K562 (cell line): Measurements from ENCODE around the gene NOP14. TPM values are rescaled to one million over a fixed set of nuclear protein-coding genes. Genes with fewer than 3 reads are reported as not detected.

Experiments used
- FOXK2 ChIP-seq, 2 experiments: fragments of 450-650 bp; IDR thresholded peaks in 1 of 2; conservative IDR thresholded peaks in 1 of 2; 2 replicates each; pipeline ENCODE4 v1.6.1; 2016; ENCODE audit warnings: low read depth in 2 of 2, mild to moderate bottlenecking in 1 of 2
- GABPA ChIP-seq: fragments of 200-800 bp; sonication (Bioruptor generic); conservative IDR thresholded peaks from 2 replicates; pipeline ENCODE4 v1.6.1; 2016; ENCODE audit warnings: low read depth, missing genetic modification characterization, missing compliant biosample characterization
- GABPB1 ChIP-seq: sonication (generic); formaldehyde crosslinking; IDR thresholded peaks from 2 replicates; pipeline ENCODE4 v1.8.0; 2022; ENCODE audit warnings: mild to moderate bottlenecking, missing genetic modification reagents
- GABPB2 ChIP-seq: fragments of 250-450 bp; sonication (Bioruptor Pico); conservative IDR thresholded peaks from 2 replicates; pipeline ENCODE4 v1.5.1; 2021; ENCODE audit warnings: mild to moderate bottlenecking
- HEY1 ChIP-seq: fragments of 250-450 bp; sonication (Bioruptor Pico); IDR thresholded peaks from 2 replicates; pipeline ENCODE4 v1.5.0; 2020; ENCODE audit warnings: mild to moderate bottlenecking, moderate library complexity, borderline replicate concordance
- HOXB6 ChIP-seq: fragments of 250-450 bp; sonication (Bioruptor Pico); IDR thresholded peaks from 2 replicates; pipeline ENCODE4 v1.5.1; 2022; ENCODE audit warnings: mild to moderate bottlenecking, borderline replicate concordance
- KLF10 ChIP-seq: fragments of 250-450 bp; sonication (Bioruptor Pico); IDR thresholded peaks from 2 replicates; pipeline ENCODE4 v1.6.1; 2021; ENCODE audit warnings: matching md5 sums
- MAFG ChIP-seq: fragments of 450-650 bp; conservative IDR thresholded peaks from 2 replicates; pipeline ENCODE4 v1.6.1; 2016; ENCODE audit warnings: missing genetic modification characterization, missing compliant biosample characterization
- MED1 ChIP-seq: sonication (generic); formaldehyde crosslinking; IDR thresholded peaks from 2 replicates; pipeline ENCODE4 v1.8.1; 2023; ENCODE audit warnings: missing genetic modification reagents, borderline replicate concordance
- NFATC3 ChIP-seq: fragments of 450-650 bp; IDR thresholded peaks from 2 replicates; pipeline ENCODE4 v1.6.1; 2017; ENCODE audit warnings: mild to moderate bottlenecking
- RBM25 ChIP-seq: fragments of 200-400 bp; formaldehyde crosslinking; IDR thresholded peaks from 2 replicates; pipeline ENCODE4 v1.6.1; 2018; ENCODE audit warnings: low read length, low read depth, moderate library complexity; ENCODE audit not compliant: severe bottlenecking
- SMAD4 ChIP-seq: fragments of 250-450 bp; sonication (Bioruptor Pico); conservative IDR thresholded peaks from 2 replicates; pipeline ENCODE4 v1.8.0; 2021; ENCODE audit warnings: inconsistent platforms, mild to moderate bottlenecking, moderate library complexity
- TCF3 ChIP-seq: sonication (generic); formaldehyde crosslinking; IDR thresholded peaks from 2 replicates; pipeline ENCODE4 v1.4.0; 2020; ENCODE audit warnings: mild to moderate bottlenecking, missing genetic modification reagents
- TGIF2 ChIP-seq: sonication (generic); formaldehyde crosslinking; IDR thresholded peaks from 2 replicates; pipeline ENCODE4 v1.8.1; 2022; ENCODE audit warnings: mild to moderate bottlenecking, missing genetic modification reagents, moderate library complexity
- THRAP3 ChIP-seq: fragments of 450-650 bp; IDR thresholded peaks from 2 replicates; pipeline ENCODE4 v1.6.1; 2016; ENCODE audit warnings: mild to moderate bottlenecking, inconsistent platforms, borderline replicate concordance
- TRIM28 ChIP-seq: fragments of 450-650 bp; IDR thresholded peaks from 2 replicates; pipeline ENCODE4 v1.6.1; 2017
- TSC22D4 ChIP-seq: fragments of 450-650 bp; IDR thresholded peaks from 2 replicates; pipeline ENCODE4 v1.6.1; 2016; ENCODE audit warnings: missing genetic modification characterization, missing biosample characterization, control low read depth
- XRCC3 ChIP-seq: fragments of 450-650 bp; IDR thresholded peaks from 2 replicates; pipeline ENCODE4 v1.6.1; 2017; ENCODE audit warnings: mild to moderate bottlenecking, moderate library complexity
- ZNF586 ChIP-seq: fragments of 450-650 bp; formaldehyde crosslinking; conservative IDR thresholded peaks from 2 replicates; pipeline ENCODE4 v1.4.0; 2020; ENCODE audit warnings: mild to moderate bottlenecking, moderate library complexity
- polyA plus RNA-seq, 8 experiments: library from polyadenylated mRNA; depleted of rRNA in 4 of 8; stranded (reverse) in 5 of 8; unstranded in 3 of 8; fragments of >200 nt; fragmentation: Nextera tagmentation in 2 of 8; fragmentation: Illumina TruSeq in 1 of 8; extraction: Ambion mirVana in 2 of 8; extraction: Trizol in 1 of 8; gene quantifications; 2 replicates each; pipeline versions ENCODE4 v1.2.1 to v1.2.3, GENCODE V29; 2011 to 2014; ENCODE audit warnings: inconsistent platforms in 1 of 8, missing spikeins in 1 of 8
- total RNA-seq, 7 experiments: library from RNA; depleted of rRNA in 6 of 7; stranded (reverse); fragments of >200 nt in 6 of 7; fragmentation: Illumina TruSeq in 2 of 7; extraction: Trizol in 2 of 7; gene quantifications; 2 replicates each; pipeline versions ENCODE4 v1.2.1 to v1.2.3, GENCODE V29; 2011 to 2021; ENCODE audit warnings: low replicate concordance in 1 of 7
- TF ChIP-seq, protein P1 (sequence below): sonication (generic); formaldehyde crosslinking; IDR thresholded peaks from 2 replicates; pipeline ENCODE4 v1.8.1; 2023; ENCODE audit warnings: mild to moderate bottlenecking, missing genetic modification reagents
- TF ChIP-seq, protein P2 (sequence below): fragments of 250-450 bp; sonication (Bioruptor Pico); IDR thresholded peaks from 2 replicates; pipeline ENCODE4 v1.5.0; 2022; ENCODE audit warnings: mild to moderate bottlenecking
- TF ChIP-seq, protein P3 (sequence below): IDR thresholded peaks from 2 replicates; pipeline ENCODE4 v1.6.1; 2011; ENCODE audit not compliant: insufficient read length; ENCODE audit errors: extremely low read depth
- TF ChIP-seq, protein P4 (sequence below): fragments of 450-650 bp; IDR thresholded peaks from 2 replicates; pipeline ENCODE4 v1.6.1; 2016; ENCODE audit warnings: low read depth, mild to moderate bottlenecking, moderate library complexity
- TF ChIP-seq, protein P5 (sequence below), 2 experiments: fragments of 450-650 bp in 1 of 2; sonication (generic) in 1 of 2; formaldehyde crosslinking; conservative IDR thresholded peaks; 2 replicates each; pipeline versions ENCODE4 v1.4.0 to v1.8.1; 2020 to 2022; ENCODE audit warnings: mild to moderate bottlenecking in 1 of 2, missing genetic modification reagents in 1 of 2

Gene NOP14
- total and polyA plus RNA-seq, 9 of the 15 experiments (the other 6 are each of a cell fraction or from before 2014, with no cell fraction given) = 12.7 to 76.0 (median 50.9) TPM

DNA sequence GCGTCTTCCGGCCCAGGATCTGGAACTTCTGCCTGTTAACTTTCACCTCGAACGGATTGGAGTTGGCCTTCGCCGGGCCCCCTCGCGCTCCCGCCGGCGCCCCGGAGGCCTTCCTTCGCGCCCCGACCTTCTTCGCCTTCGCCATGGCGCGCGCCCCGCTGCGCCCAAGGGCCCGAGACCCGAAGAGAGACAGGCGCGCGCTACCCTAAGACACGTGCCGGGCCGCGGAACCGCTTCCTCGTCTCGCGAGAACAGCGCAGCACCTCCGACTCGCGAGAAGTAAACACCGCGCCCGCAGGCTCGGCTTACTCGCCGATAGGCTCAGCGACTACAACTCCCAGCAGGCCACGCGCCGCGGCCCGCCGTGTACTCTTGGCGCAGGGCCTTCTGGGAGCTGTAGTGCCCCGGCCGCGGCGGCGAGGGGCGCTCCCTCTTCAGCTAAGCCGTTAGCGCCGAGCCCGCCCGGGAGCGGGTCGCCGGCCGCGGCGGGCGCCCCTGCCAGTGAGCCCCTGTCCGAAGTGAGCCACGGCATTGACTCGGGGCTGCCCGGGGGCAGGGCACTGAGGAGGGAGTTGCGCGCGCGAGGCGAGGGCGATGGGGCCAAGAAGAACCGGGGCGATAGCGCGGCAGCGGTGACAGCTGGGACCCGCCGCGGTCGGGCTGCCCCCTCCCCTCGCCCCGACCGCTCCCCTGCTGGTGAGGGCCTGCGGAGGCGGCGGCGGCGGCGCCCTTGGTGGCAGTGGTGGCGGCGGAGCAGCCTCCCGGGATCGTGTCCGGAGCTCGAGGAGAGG is at the start of gene NOP14, which contains the start of gene GRK4 (continued):
- TF ChIP-seq, protein P1, sequence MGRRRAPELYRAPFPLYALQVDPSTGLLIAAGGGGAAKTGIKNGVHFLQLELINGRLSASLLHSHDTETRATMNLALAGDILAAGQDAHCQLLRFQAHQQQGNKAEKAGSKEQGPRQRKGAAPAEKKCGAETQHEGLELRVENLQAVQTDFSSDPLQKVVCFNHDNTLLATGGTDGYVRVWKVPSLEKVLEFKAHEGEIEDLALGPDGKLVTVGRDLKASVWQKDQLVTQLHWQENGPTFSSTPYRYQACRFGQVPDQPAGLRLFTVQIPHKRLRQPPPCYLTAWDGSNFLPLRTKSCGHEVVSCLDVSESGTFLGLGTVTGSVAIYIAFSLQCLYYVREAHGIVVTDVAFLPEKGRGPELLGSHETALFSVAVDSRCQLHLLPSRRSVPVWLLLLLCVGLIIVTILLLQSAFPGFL (CRISPR knock-in tag) = no peak
- TF ChIP-seq TCF3 (CRISPR knock-in tag) = 0 out of 2 replicates have a peak, but pooled peaks have one; percentile 5
- TF ChIP-seq ZNF586 (CRISPR knock-in tag) = no peak
- TF ChIP-seq TGIF2 (CRISPR knock-in tag) = no peak; the same call in 1 of the 2 replicates
- no peak for TF ChIP-seq THRAP3
- TF ChIP-seq GABPA (tag) = peak; percentile 74
- no peak for TF ChIP-seq NFATC3
- peak; percentile 99 for TF ChIP-seq RBM25
- 0 out of 2 replicates have a peak, but pooled peaks have one; percentile 27 for TF ChIP-seq SMAD4 (CRISPR knock-in tag)
- TF ChIP-seq MED1 (CRISPR knock-in tag) = no peak
- TF ChIP-seq, protein P2, sequence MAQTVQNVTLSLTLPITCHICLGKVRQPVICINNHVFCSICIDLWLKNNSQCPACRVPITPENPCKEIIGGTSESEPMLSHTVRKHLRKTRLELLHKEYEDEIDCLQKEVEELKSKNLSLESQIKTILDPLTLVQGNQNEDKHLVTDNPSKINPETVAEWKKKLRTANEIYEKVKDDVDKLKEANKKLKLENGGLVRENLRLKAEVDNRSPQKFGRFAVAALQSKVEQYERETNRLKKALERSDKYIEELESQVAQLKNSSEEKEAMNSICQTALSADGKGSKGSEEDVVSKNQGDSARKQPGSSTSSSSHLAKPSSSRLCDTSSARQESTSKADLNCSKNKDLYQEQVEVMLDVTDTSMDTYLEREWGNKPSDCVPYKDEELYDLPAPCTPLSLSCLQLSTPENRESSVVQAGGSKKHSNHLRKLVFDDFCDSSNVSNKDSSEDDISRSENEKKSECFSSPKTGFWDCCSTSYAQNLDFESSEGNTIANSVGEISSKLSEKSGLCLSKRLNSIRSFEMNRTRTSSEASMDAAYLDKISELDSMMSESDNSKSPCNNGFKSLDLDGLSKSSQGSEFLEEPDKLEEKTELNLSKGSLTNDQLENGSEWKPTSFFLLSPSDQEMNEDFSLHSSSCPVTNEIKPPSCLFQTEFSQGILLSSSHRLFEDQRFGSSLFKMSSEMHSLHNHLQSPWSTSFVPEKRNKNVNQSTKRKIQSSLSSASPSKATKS (CRISPR knock-in tag) = no peak
- no peak for TF ChIP-seq HOXB6 (CRISPR knock-in tag)
- TF ChIP-seq, protein P3, sequence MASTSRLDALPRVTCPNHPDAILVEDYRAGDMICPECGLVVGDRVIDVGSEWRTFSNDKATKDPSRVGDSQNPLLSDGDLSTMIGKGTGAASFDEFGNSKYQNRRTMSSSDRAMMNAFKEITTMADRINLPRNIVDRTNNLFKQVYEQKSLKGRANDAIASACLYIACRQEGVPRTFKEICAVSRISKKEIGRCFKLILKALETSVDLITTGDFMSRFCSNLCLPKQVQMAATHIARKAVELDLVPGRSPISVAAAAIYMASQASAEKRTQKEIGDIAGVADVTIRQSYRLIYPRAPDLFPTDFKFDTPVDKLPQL = no peak
- no peak for TF ChIP-seq HEY1 (CRISPR knock-in tag)
- TF ChIP-seq, protein P4, sequence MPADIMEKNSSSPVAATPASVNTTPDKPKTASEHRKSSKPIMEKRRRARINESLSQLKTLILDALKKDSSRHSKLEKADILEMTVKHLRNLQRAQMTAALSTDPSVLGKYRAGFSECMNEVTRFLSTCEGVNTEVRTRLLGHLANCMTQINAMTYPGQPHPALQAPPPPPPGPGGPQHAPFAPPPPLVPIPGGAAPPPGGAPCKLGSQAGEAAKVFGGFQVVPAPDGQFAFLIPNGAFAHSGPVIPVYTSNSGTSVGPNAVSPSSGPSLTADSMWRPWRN = no peak
- no peak for TF ChIP-seq TSC22D4 (tag)
- TF ChIP-seq, protein P5, sequence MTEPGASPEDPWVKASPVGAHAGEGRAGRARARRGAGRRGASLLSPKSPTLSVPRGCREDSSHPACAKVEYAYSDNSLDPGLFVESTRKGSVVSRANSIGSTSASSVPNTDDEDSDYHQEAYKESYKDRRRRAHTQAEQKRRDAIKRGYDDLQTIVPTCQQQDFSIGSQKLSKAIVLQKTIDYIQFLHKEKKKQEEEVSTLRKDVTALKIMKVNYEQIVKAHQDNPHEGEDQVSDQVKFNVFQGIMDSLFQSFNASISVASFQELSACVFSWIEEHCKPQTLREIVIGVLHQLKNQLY (CRISPR knock-in tag; conservative IDR thresholded peaks at IDR 0.05) = peak in 1 of 2 experiments; percentile 93; a peak in 1 of 4 replicates
- no peak for TF ChIP-seq XRCC3
- TF ChIP-seq TRIM28 = no peak
- peak; percentile 82 for TF ChIP-seq GABPB1
- no peak for TF ChIP-seq GABPB2 (CRISPR knock-in tag)
- TF ChIP-seq KLF10 (CRISPR knock-in tag) = no peak
- no peak for TF ChIP-seq MAFG (tag)
- TF ChIP-seq FOXK2 (conservative IDR thresholded peaks at IDR 0.05 in 1 of 2, IDR thresholded peaks at IDR 0.05 in 1 of 2; ENCODE audit: low read depth in 2 of 2) = peak; percentile 99 to 100
